Islet precursor cell (in vitro differentiated cells): ENCODE measurements around the gene TMEM59L.
"Not testable (repeated sequence)": the region's sequence is repeated elsewhere in the genome, so short reads cannot be mapped to it uniquely, and the experiment has no call there.

ENCODE experiments used
- DNase-seq: peaks from one replicate; pipeline ENCODE4 v3.0.0-alpha.2; 2018

TMEM59L gene

DNA sequence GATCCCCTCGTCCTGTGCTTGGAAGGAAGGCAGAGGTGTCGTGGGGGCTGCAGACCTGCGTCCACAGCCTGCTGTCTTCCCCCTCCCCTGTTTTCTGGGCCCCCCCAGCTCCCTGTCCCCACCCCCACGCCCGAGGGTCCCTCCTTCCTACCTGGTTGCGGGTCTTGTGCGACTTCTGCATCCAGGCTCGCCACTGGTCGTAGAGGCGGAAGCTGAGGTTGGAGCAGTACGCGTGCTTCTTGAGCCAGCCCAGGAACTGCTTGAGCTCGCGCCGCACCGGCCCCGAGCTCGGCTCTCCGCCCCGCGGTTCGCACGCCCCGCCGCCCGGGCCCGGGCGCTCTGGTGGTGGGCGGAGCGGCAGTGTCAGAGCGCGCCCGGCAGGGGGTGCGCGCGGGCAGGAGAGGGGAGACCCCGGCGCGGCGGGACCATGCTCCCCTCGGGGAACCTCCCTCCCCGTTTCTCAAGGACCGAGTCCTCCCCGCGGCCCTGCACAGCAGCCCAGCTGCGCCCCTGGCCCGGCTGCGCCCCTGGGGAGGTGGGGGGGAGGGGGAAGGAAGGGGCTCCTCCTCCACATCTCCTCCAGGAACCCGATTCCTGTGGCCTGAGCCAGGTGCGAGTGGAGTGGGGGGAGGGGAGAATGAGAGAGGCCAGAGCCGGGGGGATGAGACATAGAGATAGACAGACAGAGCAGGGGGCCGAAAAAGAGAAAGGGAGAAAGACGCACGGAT is 18.4 kb upstream of the TMEM59L start:
- peak; percentile 87 for DNase-seq

- DNase-seq = no peak
These were observed 17.8 kb upstream of the TMEM59L start for GRCh38 chr19:18594824-18595373.

GRCh38 chr19:18595475-18595874 is 17.2 kb upstream of the TMEM59L start:
- no peak for DNase-seq

DNA sequence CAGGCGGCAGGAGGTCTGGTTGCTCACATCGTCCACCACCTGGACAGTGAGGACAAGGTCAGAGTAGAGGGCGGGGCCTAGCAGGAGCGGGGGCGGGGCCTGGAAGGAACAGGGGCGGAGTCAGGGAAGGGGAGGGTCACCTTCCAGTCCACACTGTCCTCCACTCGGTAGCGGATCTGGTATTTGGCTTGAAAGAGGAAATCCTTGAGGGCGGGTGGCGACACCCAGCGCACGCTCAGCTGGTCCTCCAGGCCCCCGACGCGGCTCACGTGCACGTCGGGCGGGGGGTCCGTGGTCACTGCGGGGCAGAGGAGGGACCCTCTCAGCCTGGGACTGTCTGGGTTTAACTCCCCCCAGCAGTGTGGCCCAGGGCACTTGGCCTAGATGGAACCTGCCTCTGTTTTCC is 15.9 kb upstream of the TMEM59L start:
- peak; percentile 89 for DNase-seq

DNA sequence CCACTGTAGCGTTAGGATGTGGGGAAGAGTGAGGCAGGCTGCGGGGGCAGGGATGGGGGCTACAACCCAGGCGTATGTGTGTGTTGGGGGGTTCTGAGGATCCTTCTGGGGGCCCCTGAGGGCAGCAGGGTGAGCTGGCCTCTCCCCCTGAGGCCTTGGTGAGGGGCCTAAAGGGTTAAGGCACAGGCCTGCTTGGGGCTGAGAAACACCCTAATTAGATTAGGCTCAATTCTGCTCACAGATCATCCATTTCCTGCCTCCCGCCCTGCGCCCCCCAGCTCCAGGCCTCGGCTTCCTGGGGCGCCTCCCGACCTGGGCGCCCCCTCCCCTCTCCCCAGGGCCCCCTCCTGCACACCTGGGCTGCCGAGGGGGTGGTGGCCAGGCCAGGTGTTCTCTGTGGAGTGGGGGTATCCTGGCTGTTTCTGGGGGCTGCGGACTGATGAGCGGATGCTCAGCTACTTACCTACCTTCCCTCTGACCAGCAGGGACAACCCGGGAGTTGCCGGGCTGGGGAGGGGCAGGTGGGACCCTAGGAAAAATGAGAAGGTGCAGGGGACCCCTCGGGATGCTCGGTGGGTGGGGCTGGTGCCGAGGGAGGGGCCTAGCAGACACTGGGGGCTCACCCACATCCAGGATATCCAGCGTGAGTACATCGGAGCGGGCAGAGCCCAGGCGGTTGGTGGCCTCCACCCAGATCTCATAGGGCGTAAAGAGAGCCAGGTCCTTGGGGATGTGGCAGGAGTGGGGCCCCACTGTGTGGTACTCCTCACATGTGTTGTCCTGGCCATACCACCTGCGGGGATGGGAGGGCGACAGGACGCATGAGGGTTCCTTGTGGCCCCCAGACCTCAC is 14.6 kb upstream of the TMEM59L start:
- no peak for DNase-seq

DNA sequence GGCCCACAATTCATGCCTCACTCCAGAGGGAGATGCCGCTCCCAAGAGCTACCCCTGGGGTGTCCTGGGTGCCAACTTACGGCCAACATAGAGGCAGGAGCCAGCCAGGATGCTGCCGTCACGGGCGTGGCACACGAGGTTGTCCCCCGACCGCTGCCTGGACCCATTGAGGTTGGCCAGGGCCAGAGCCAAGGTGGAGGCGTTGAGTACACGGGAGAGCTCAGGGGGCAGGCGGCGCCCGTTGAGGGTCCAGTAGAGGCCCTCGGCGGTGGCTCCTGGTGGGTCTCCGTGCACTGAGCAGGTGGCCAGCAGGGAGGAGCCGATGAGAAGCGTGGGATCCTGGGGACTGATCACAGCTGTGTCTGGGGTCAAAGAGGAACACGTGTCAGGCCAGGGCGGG is 13.2 kb upstream of the TMEM59L start:
- no peak for DNase-seq

- not testable (repeated sequence) for DNase-seq
These were observed 11.8 kb upstream of the TMEM59L start for GRCh38 chr19:18600692-18601397.

GRCh38 chr19:18601875-18602274 is 10.8 kb upstream of the TMEM59L start:
- DNase-seq = no peak

GRCh38 chr19:18603255-18603957 is 9.3 kb upstream of the TMEM59L start:
- peak; percentile 63 for DNase-seq

DNA sequence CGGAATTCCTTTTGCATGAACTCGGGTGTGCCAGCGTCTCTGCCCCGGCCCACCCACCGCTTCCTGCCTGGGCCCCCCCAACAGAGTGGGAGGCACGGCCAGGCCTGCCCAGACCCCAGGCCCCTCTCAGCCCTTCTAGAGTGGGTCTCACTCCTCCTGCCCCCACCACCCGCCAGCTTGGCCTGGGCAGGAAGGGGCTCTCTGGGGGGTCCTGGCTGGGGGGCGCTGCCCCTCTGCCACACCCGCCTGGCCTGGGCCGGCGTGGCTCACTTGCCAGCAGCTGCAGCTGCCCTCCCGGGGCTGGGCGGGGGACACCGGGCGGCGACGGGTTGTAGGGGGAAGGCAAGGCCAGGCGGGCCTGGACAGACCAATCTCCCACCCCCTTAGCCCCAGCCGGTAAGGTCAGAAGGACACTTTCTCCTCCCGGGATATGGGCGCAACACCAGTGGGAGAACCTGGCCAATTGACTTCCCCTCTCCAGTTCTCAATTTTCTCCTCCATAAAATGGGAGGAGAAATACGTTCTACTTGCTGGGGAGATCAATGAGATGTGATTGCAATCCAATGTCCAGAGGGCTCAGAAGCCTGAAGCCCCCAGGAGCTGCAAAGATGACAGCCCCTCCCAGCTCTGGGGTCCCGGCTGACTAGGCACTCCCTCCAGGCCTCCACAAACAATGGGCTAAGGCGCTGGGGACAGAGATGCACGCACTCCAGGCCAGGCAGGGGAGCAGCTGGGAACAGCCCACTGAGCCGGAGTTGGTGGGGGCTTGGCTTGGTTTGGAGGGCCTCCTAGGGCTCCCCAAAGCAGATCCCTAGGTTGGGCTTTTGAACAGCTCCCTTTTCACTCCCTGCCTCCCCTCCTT is 8.5 kb upstream of the TMEM59L start:
- no peak for DNase-seq

DNA sequence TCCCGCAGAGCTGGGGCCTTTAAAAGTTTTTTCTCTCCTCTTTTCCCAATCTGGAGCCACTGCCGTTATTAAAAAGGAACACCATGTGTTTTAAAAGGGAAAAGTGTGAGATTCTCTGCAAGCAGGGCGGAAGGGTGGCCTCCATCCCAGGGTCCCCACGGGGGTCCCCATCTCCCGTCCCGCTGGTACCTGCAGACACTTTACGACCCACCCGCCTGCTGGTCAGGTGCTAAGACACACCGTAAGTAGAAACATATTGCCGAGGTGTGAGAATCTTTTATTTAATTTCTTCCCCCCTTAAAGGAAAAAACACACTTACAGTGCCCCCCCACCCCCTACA is 7.9 kb upstream of the TMEM59L start:
- no peak for DNase-seq

GRCh38 chr19:18605196-18605545 is 7.5 kb upstream of the TMEM59L start:
- DNase-seq = no peak

DNA sequence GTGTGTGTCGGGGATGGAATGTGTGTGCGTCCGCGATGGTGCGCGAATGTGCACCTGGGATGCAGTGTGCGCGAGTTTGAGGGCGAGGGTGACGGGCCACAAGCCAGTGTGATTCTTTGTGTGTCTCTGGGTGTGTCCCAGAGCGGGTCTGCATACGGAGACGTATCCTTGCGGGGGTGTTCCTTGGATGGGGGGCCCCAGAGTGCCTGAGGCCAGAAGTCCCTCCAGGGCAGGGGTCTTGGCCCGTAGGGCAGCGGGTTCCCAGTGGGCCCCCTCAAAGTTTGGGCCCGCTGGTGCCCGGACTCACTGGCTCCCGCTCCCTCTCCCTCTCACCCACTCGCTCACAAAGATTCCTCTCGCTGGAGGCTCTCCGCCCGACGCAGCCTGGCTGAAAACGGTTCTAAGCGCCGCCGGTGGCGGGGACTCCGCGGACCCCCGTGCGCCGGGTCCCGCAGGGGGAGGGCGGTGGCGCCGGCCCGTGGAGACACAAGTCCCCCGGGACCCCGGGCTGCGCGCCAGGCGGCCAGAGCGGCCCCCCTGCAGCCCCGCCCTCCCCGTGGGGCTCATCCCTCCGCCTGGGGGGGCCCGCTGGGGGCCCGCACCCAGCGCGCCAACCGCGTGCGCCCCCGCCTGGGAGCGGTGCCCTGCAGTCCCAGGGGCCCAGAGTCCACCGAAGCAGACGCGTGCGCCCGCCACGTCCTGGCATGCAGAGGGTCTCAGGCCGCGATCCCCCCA is 7.0 kb upstream of the TMEM59L start:
- DNase-seq = no peak

DNA sequence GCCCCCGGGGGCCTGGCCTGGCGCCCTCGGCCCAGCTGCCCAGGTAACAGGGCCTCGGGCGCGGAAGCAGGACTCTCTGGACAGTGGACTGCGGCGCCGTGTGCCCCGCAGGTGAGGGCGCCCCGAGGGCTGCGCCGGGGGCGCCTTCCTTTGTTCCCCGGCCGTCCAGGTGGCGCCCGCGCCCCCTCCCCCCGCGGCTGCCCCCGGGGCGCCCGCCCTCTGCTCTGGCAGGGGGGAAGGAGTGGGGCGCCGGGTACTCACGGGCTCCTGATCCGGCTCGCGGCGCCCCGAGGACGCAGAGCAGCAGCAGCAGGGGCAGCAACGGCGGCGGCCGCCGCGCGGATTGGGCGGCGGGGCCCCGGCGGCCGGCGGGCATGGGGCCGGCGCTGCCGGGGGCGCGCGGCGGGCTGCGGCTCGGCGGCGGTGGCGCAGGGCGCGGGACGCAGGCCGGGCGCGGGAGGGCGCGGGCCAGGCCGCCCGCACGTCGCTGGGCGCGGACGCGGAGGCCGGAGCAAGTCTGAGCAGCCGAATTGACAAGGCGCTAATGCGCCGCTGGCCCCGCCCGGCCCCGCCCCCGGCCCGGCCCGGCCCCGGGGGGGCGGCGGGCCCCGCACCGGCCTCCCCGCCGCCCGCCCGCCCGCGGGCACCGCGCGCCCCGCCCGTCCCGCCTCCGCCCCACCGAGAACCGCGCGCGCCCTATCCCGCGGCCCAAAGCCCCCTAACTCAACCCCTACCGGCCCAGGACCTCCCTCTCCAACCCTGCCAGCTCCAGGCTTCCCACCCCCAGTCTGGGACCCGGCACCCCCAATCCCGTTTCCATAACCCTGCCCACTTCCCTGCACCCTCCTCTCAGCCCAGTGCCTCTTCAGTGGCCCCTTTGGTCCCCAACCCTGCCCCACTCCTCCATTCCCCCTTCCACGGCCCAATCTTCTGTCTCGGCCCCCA is 6.1 kb upstream of the TMEM59L start, which contains the start of gene CRLF1:
CRLF1 (minus strand) TSS at position 519 of the 945 bp plus-strand sequence; CDS start at position 376, 143 bp downstream.
- DNase-seq = no peak

GRCh38 chr19:18607226-18608101 is 5.2 kb upstream of the TMEM59L start:
- DNase-seq = no peak

GRCh38 chr19:18608102-18608804 is 4.4 kb upstream of the TMEM59L start:
- no peak for DNase-seq

- DNase-seq = no peak
These were observed 3.6 kb upstream of the TMEM59L start for GRCh38 chr19:18608805-18609716.
